Cardiac fibroblast (primary cell): ENCODE results near the gene PTPRN2.

Experiments
- DNase-seq, 2 donors: peaks; one replicate each; pipeline versions ENCODE4 v3.0.0 to v3.0.0-alpha.2; 2010; ENCODE audit warnings: low read depth in 2 of 2
- H3K4me3 ChIP-seq, 2 donors: replicated peaks in 1 of 2; 1 replicate in 1 of 2; 2 replicates in 1 of 2; pipeline ENCODE4 v1.5.1; 2011; ENCODE audit warnings: low read depth in 2 of 2, low read length in 2 of 2, mild to moderate bottlenecking in 2 of 2, moderate library complexity in 1 of 2
- TF ChIP-seq, protein P1 (sequence below): IDR thresholded peaks from one replicate; pipeline ENCODE4 v1.5.1; 2011; ENCODE audit warnings: low read depth, mild to moderate bottlenecking, low read length, inconsistent platforms

The PTPRN2 gene

DNA sequence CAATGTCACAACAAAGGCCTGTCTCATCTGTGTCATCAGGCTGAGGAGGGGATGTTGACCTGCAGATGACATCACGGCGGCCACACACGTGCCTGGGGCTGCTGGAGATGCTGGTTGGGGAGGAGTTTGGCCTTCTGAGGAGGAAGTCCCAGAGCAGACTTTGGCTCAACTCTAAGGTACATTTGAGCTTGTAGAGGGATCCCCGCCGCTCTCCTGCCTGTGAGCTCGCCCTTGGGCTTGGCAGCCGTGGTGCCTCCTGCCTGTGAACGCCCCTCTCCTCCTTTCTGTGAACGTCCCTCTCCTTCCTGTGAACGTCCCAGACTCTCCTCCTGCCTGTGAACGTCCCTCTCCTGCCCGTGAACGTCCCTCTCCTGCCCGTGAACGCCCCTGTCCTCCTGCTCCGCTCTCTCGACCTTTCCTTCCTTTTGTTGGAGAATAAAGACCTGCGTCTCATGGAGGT, 1074.4 kb downstream of the PTPRN2 start:
- no peak overlapping the region for H3K4me3 ChIP-seq
- TF ChIP-seq, protein P1, sequence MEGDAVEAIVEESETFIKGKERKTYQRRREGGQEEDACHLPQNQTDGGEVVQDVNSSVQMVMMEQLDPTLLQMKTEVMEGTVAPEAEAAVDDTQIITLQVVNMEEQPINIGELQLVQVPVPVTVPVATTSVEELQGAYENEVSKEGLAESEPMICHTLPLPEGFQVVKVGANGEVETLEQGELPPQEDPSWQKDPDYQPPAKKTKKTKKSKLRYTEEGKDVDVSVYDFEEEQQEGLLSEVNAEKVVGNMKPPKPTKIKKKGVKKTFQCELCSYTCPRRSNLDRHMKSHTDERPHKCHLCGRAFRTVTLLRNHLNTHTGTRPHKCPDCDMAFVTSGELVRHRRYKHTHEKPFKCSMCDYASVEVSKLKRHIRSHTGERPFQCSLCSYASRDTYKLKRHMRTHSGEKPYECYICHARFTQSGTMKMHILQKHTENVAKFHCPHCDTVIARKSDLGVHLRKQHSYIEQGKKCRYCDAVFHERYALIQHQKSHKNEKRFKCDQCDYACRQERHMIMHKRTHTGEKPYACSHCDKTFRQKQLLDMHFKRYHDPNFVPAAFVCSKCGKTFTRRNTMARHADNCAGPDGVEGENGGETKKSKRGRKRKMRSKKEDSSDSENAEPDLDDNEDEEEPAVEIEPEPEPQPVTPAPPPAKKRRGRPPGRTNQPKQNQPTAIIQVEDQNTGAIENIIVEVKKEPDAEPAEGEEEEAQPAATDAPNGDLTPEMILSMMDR, result no peak
- no peak for DNase-seq

DNA sequence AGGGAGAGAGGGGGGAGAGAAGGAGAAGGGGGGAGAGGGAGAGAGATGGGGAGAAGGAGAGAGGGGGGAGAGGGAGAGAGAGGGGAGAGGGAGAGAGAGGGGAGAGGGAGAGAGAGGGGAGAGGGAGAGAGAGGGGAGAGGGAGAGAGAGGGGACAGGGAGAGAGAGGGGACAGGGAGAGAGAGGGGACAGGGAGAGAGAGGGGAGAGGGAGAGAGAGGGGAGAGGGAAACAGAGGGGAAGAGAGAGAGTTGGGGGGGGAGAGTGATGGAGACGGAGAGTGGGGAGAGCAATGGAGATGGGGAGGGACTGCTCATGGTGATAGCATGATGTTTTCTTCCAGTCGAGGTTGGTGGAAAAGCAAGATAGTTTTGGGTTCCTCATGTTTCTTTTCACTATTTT, 1078.4 kb downstream of the PTPRN2 start:
- TF ChIP-seq, protein P1, result no peak
- no peak overlapping the region for H3K4me3 ChIP-seq
- no peak for DNase-seq

DNA sequence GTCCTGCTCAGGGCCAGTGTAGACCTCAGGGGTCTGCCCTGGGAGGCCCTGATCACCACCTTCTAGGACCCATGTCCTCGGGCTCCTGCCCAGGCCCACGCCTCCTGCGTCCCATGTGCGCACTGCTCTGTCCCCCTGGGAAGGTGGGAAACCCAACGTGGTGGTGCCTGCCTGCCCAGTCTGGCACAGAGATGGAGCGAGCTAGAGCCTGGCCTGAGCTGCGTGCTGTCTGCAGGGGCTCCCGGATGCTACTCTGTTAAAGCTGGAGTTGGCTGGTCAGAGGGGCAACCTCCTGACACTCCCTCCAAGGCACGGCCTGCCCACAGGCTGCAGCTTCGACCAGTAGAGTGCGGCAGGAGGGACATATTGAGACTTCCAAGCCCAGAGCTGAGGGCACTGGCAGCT, 1079.1 kb downstream of the PTPRN2 start:
- H3K4me3 ChIP-seq, result no peak overlapping the region
- DNase-seq, result no peak
- TF ChIP-seq, protein P1, result no peak

DNA sequence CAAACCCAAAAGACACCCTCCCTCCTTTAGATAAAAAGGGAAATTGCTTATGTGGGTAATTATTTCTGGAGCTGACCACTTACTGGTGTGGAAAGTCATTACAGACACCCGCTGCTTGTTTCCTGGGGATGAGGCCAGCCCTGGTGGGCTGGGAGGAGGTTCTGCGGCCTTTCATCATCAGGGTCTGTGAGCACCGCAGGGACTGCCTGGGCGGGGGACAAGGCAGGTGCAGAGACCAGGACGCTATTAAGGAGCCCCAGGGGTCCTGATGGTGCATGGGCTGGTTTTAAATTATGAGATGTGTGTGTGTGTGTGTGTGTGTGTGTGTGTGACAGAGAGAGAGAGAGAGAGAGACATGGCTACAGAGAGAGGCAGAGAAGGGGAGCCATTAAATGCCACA, 1079.6 kb downstream of the PTPRN2 start:
- TF ChIP-seq, protein P1, result no peak
- H3K4me3 ChIP-seq, result no peak overlapping the region
- no peak for DNase-seq

DNA sequence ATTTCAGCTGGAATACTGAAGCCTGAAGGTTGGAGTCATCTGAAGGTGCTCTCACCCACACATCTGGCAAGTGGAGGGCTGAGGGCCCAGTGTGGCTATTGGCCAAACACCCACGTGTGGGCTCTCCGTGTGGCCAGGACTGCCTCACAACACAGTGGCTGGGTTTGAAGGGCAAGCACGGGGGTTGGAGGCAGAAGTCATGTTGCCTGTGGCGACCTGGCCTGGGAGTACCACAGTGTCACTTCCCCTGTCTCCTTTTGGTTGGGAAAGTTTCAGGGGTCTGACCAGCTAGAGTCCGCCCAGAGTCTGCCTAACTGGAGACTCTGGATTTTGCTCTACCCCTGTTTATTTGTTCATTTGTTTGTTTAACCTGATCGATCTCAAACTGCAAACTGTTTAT, 1081.4 kb downstream of the PTPRN2 start:
- TF ChIP-seq, protein P1, result no peak
- DNase-seq, result no peak

DNA sequence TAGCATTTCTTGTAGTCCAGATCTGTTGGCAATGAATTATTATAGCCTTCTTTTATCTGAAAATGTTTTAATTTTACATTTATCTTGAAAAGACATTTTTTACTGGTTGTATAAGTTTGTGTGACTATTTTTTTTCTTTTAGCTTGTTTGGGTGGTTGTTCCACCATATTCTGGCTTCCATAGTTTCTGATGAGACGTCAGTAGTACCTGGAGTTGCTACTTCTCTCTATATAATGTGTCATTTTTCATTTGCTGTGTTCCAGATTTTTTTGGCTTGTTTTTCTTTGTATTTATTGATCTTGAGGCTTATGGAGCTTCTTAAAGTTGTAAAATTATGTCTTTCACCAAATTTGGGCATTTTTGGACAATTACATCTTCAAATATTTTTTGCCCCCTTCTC, 1082.0 kb downstream of the PTPRN2 start:
- H3K4me3 ChIP-seq, result no peak overlapping the region
- TF ChIP-seq, protein P1, result no peak
- DNase-seq, result no peak

More for the DNA sequence above, 1081.4 kb downstream of the PTPRN2 start:
- no peak overlapping the region for H3K4me3 ChIP-seq

DNA sequence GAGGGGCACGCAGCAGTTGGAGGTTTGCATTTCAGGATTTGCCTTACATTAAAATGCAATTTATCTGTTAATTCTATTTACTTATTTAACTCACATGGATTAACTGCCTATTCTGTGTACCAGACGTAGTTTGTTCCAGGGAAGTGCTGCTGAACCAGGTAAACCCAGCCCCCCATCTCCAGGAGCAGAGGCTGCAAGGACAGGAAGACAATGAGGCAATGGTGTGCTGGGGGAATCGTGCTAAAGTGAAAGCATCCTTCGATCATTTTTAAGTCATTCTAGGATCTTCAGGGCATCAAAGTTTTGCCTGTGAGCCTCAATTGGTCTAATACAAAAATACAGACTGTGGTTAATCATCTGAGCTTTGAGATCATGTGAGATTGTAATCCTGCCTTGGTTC, 1084.4 kb downstream of the PTPRN2 start:
- H3K4me3 ChIP-seq, result no peak overlapping the region
- no peak for DNase-seq
- TF ChIP-seq, protein P1, result no peak
